Liver (tissue), 3 donors: Measurements from ENCODE around the gene GPR61.

Experiments used
- ATF3 ChIP-seq: IDR thresholded peaks from 2 replicates; pipeline ENCODE4 v1.6.1; 2016; ENCODE audit warnings: antibody characterized with exemption
- EGR1 ChIP-seq, 2 donors: IDR thresholded peaks; 2 replicates each; pipeline ENCODE4 v1.6.1; 2016 to 2018; ENCODE audit warnings: antibody characterized with exemption in 2 of 2, low read depth in 2 of 2
- JUND ChIP-seq, 2 donors: IDR thresholded peaks; 2 replicates each; pipeline ENCODE4 v1.6.1; 2016; ENCODE audit warnings: antibody characterized with exemption in 2 of 2
- MAX ChIP-seq: IDR thresholded peaks from 2 replicates; pipeline ENCODE4 v1.6.1; 2016; ENCODE audit warnings: antibody characterized with exemption
- RAD21 ChIP-seq, 2 donors: IDR thresholded peaks; 2 replicates each; pipeline ENCODE4 v1.6.1; 2016; ENCODE audit warnings: antibody characterized with exemption in 2 of 2, mild to moderate bottlenecking in 2 of 2
- SP1 ChIP-seq: IDR thresholded peaks from 2 replicates; pipeline ENCODE4 v1.6.1; 2018; ENCODE audit warnings: antibody characterized with exemption, mild to moderate bottlenecking
- TAF1 ChIP-seq: conservative IDR thresholded peaks from 2 replicates; pipeline ENCODE4 v1.6.1; 2016; ENCODE audit warnings: antibody characterized with exemption, mild to moderate bottlenecking
- YY1 ChIP-seq: IDR thresholded peaks from 2 replicates; pipeline ENCODE4 v1.6.1; 2016; ENCODE audit warnings: antibody characterized with exemption, mild to moderate bottlenecking
- TF ChIP-seq, protein P1 (sequence below): fragments of 150-350 bp; IDR thresholded peaks from 2 replicates; pipeline ENCODE4 v1.5.1; 2017; ENCODE audit warnings: improper control_type of control experiment, low read depth, low read length; ENCODE audit not compliant: missing input control
- TF ChIP-seq, protein P2 (sequence below): IDR thresholded peaks from 2 replicates; pipeline ENCODE4 v1.6.1; 2016; ENCODE audit warnings: antibody characterized with exemption, mild to moderate bottlenecking
- TF ChIP-seq, protein P3 (sequence below): IDR thresholded peaks from 2 replicates; pipeline ENCODE4 v1.6.1; 2016; ENCODE audit warnings: antibody characterized with exemption
- donor health status: healthy.
- donor health status: healthy.

- TF ChIP-seq, protein P1, sequence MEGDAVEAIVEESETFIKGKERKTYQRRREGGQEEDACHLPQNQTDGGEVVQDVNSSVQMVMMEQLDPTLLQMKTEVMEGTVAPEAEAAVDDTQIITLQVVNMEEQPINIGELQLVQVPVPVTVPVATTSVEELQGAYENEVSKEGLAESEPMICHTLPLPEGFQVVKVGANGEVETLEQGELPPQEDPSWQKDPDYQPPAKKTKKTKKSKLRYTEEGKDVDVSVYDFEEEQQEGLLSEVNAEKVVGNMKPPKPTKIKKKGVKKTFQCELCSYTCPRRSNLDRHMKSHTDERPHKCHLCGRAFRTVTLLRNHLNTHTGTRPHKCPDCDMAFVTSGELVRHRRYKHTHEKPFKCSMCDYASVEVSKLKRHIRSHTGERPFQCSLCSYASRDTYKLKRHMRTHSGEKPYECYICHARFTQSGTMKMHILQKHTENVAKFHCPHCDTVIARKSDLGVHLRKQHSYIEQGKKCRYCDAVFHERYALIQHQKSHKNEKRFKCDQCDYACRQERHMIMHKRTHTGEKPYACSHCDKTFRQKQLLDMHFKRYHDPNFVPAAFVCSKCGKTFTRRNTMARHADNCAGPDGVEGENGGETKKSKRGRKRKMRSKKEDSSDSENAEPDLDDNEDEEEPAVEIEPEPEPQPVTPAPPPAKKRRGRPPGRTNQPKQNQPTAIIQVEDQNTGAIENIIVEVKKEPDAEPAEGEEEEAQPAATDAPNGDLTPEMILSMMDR, result no peak
- TF ChIP-seq TAF1 (no peak), RAD21 (IDR thresholded peaks at IDR 0.05) (no peak), EGR1 (IDR thresholded peaks at IDR 0.05; ENCODE audit: low read depth in 2 of 2) (no peak), ATF3 (no peak), JUND (IDR thresholded peaks at IDR 0.05) (no peak), YY1 (no peak), SP1 (no peak), MAX (no peak)
- TF ChIP-seq, protein P2, sequence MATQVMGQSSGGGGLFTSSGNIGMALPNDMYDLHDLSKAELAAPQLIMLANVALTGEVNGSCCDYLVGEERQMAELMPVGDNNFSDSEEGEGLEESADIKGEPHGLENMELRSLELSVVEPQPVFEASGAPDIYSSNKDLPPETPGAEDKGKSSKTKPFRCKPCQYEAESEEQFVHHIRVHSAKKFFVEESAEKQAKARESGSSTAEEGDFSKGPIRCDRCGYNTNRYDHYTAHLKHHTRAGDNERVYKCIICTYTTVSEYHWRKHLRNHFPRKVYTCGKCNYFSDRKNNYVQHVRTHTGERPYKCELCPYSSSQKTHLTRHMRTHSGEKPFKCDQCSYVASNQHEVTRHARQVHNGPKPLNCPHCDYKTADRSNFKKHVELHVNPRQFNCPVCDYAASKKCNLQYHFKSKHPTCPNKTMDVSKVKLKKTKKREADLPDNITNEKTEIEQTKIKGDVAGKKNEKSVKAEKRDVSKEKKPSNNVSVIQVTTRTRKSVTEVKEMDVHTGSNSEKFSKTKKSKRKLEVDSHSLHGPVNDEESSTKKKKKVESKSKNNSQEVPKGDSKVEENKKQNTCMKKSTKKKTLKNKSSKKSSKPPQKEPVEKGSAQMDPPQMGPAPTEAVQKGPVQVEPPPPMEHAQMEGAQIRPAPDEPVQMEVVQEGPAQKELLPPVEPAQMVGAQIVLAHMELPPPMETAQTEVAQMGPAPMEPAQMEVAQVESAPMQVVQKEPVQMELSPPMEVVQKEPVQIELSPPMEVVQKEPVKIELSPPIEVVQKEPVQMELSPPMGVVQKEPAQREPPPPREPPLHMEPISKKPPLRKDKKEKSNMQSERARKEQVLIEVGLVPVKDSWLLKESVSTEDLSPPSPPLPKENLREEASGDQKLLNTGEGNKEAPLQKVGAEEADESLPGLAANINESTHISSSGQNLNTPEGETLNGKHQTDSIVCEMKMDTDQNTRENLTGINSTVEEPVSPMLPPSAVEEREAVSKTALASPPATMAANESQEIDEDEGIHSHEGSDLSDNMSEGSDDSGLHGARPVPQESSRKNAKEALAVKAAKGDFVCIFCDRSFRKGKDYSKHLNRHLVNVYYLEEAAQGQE, result no peak
- TF ChIP-seq, protein P3, sequence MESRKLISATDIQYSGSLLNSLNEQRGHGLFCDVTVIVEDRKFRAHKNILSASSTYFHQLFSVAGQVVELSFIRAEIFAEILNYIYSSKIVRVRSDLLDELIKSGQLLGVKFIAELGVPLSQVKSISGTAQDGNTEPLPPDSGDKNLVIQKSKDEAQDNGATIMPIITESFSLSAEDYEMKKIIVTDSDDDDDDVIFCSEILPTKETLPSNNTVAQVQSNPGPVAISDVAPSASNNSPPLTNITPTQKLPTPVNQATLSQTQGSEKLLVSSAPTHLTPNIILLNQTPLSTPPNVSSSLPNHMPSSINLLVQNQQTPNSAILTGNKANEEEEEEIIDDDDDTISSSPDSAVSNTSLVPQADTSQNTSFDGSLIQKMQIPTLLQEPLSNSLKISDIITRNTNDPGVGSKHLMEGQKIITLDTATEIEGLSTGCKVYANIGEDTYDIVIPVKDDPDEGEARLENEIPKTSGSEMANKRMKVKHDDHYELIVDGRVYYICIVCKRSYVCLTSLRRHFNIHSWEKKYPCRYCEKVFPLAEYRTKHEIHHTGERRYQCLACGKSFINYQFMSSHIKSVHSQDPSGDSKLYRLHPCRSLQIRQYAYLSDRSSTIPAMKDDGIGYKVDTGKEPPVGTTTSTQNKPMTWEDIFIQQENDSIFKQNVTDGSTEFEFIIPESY, result no peak
These were observed 30.7 kb downstream of the GPR61 start for GRCh38 chr1:109570414-109570813.
